ENCODE results near the gene TLE6. TPM values are rescaled to one million over a fixed set of nuclear protein-coding genes. Genes with fewer than 3 reads are reported as not detected.
"Not testable (repeated sequence)": the region's sequence is repeated elsewhere in the genome, so short reads cannot be mapped to it uniquely, and the experiment has no call there.

The TLE6 gene
- total RNA-seq, 2 experiments from 2014 or later: 2.4 to 3.2 TPM

DNA sequence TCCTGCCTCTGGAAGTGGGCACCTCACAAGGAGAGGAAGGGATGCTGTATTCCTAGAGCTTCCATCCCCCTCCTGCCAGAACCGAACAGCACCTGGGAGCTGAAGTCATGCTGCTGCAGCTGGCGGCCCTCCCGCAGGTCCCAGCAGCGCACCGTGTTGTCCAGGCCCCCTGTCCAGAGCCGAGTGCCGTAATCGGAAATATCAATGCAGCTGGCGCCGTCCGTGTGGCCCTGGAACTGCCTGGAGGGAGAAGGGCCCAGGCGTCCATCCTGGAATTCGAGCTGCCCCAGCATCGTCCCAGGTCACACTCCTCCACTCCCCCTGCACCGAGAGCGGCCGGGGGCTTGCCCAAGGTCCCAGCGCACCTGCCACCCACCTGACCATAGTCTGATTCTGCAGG lies 28.0 kb downstream of the TLE6 start:
- Mint-ChIP-seq H3K36me3 (peaks cover 3% of the 10 kb centered on the region), H3K27me3 (no peaks in the 10 kb centered on the region)

DNA sequence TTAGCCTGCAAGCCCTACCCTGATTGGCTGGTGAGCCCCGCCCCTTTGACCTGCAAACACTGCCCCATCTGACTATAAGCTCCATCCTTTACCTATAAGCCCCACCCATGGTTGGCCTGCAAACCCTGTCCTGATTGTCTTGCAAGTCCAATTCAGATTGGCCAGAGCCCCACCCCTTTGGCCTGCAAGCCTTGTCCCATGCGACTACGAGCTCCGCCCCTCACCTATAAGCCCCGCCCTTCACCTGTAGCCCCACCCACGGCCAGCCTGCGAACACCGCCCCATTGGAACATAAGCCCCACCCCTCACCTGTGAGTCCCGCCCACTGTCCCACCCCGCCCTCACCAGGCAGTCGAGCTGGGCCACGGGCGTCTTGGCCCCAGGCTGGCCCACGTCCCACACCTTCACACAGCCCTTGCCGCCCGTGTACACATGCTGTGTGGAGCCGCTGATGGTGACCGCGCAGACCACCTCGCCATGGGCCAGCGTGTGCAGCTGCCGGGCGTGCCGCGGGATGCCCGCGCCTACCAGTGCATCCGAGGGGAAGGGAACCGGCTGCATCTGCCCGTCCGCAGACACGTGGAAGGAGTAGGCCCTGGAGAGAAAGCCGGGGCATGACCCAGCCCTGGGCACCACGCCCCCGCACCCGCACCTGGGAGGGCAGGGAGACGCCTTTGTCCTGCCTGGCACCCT lies 28.9 kb downstream of the TLE6 start:
- Mint-ChIP-seq H3K27me3 (no peaks in the 10 kb centered on the region), H3K9me3 (peaks cover 1% of the 10 kb centered on the region), H3K27ac (no peak overlapping the region), H3K36me3 (peaks cover 3% of the 10 kb centered on the region), H3K4me3 (no peak overlapping the region), H3K4me1 (no peaks in the 10 kb centered on the region)
- peak; percentile 30 for DNase-seq

More for the DNA sequence above, 28.0 kb downstream of the TLE6 start:
- peaks cover 1% of the 10 kb centered on the region for H3K9me3 Mint-ChIP-seq
- no peak overlapping the region for H3K4me3 Mint-ChIP-seq
- no peak overlapping the region for H3K27ac Mint-ChIP-seq
- no peaks in the 10 kb centered on the region for H3K4me1 Mint-ChIP-seq
- DNase-seq: no peak

DNA sequence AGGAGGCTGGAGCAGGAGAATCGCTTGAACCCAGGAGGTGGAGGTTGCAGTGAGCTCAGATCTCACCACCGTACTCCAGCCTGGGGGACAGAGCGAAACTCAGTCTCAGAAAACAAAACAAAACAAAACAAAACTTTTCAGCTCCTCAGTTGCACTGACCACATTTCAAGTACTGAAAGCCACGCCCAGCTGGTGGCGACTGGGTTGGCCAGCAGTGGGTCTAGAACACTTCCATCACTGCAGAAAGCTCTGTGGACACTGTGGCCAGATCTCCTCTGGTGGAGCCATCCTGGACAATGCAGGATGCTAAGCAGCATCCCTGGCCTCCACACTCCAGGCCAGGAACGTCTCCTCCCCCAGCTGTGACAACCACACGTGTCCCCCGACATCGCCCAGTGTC lies 30.6 kb downstream of the TLE6 start:
- H3K36me3 Mint-ChIP-seq: peaks cover 2% of the 10 kb centered on the region
- H3K9me3 Mint-ChIP-seq: peaks cover 1% of the 10 kb centered on the region
- no peak overlapping the region for H3K27ac Mint-ChIP-seq
- DNase-seq: no peak
- no peaks in the 10 kb centered on the region for H3K27me3 Mint-ChIP-seq
- H3K4me3 Mint-ChIP-seq: no peak overlapping the region
- H3K4me1 Mint-ChIP-seq: no peaks in the 10 kb centered on the region

- Mint-ChIP-seq H3K4me1 (no peaks in the 10 kb centered on the region), H3K9me3 (peaks cover 1% of the 10 kb centered on the region), H3K27me3 (no peaks in the 10 kb centered on the region), H3K27ac (no peak overlapping the region), H3K36me3 (peaks cover 2% of the 10 kb centered on the region), H3K4me3 (no peak overlapping the region)
- no peak for DNase-seq
Observed at GRCh38 chr19:3008994-3009393, 31.6 kb downstream of the TLE6 start.

GRCh38 chr19:3010871-3011270 lies 33.5 kb downstream of the TLE6 start:
- no peaks in the 10 kb centered on the region for H3K27me3 Mint-ChIP-seq

DNA sequence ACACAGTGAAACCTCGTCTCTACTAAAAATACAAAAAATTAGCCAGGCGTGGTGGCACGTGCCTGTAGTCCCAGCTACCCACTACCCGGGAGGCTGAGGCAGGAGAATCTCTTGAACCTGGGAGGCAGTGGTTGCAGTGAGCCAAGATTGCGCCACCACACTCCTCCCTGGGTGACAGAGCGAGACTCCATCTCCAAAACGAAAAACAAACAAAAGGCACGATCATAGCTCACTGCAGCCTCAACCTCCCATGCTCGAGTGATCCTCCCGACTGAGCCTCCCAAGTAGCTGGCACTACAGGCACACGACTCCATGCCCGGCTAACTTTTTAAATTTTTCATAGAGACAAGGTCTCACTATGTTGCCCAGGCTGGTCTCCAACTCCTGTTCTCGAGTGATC lies 34.7 kb downstream of the TLE6 start:
- H3K27ac Mint-ChIP-seq, H3K9me3 Mint-ChIP-seq: not testable (repeated sequence)

More at GRCh38 chr19:3010871-3011270, 33.5 kb downstream of the TLE6 start:
- no peaks in the 10 kb centered on the region for H3K4me1 Mint-ChIP-seq
- peaks cover 2% of the 10 kb centered on the region for H3K36me3 Mint-ChIP-seq
- H3K4me3 Mint-ChIP-seq: no peak overlapping the region
- no peak overlapping the region for H3K27ac Mint-ChIP-seq
- peaks cover 1% of the 10 kb centered on the region for H3K9me3 Mint-ChIP-seq
- DNase-seq: no peak

DNA sequence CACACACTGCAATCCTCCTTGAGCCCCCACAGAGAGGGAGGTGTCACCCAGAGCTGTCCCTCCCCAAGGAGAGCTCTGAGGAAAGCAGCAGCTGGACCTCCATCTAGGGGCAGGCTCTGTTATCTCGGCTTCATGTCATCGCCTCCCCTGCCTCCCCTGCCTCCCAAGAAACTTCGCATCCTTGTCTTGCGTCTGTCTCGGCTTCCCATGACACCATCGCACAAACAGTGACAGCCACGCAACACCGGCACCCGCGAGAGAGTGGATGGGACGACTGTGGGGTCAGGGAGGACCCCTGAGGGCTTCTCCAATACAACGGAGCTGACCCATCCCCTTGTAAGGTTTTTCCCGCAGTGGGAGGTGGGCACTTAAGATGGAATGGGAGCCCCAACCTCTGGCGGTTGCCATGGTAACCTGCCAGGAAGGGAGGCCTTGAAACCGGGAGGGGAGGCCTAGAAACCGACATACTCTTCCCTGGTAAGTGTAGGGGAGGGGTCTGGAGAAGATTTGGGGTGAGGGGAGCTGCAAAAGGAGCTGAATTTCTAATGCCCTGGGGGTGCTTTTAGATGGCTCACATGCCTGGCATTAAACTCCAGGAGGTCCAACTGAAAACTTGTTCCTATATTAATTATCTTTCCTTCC lies 35.4 kb downstream of the TLE6 start:
- no peak for DNase-seq
- H3K27me3 Mint-ChIP-seq: no peaks in the 10 kb centered on the region
- H3K27ac Mint-ChIP-seq: no peak overlapping the region
- H3K4me1 Mint-ChIP-seq: no peaks in the 10 kb centered on the region
- H3K4me3 Mint-ChIP-seq: no peak overlapping the region
- no peaks in the 10 kb centered on the region for H3K9me3 Mint-ChIP-seq
- no peaks in the 10 kb centered on the region for H3K36me3 Mint-ChIP-seq

More for the DNA sequence above, 34.7 kb downstream of the TLE6 start:
- not testable (repeated sequence) for H3K27me3 Mint-ChIP-seq, DNase-seq, H3K4me3 Mint-ChIP-seq, H3K4me1 Mint-ChIP-seq, H3K36me3 Mint-ChIP-seq

GRCh38 chr19:3013263-3013725 lies 35.9 kb downstream of the TLE6 start:
- H3K27ac Mint-ChIP-seq: no peak overlapping the region
- no peaks in the 10 kb centered on the region for H3K36me3 Mint-ChIP-seq
- no peaks in the 10 kb centered on the region for H3K27me3 Mint-ChIP-seq
- H3K9me3 Mint-ChIP-seq: no peaks in the 10 kb centered on the region
- no peaks in the 10 kb centered on the region for H3K4me1 Mint-ChIP-seq
- H3K4me3 Mint-ChIP-seq: no peak overlapping the region
- DNase-seq: no peak

DNA sequence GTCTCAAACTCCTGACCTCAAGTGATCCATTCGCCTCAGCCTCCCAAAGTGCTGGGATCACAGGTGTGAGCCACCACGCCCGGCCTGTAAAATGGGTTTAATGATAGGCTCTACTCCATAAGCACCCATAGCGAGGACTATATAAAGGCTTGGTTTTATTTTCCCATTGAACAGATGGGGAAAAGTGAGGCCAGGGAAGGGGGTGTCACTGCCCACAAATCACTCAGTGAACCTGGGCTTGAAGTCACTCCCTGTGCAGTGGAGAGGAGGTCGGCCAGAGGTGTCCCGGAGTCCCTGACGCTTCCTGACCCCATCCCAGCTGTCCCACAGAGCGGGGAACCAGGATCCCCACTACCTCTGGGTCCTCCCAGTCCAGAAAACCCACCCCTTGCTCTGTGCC lies 36.8 kb downstream of the TLE6 start:
- no peaks in the 10 kb centered on the region for H3K9me3 Mint-ChIP-seq
- no peaks in the 10 kb centered on the region for H3K36me3 Mint-ChIP-seq
- no peak overlapping the region for H3K4me3 Mint-ChIP-seq
- H3K4me1 Mint-ChIP-seq: no peaks in the 10 kb centered on the region
- H3K27me3 Mint-ChIP-seq: no peaks in the 10 kb centered on the region
- DNase-seq: no peak
- H3K27ac Mint-ChIP-seq: no peak overlapping the region

- Mint-ChIP-seq H3K4me3 (no peak overlapping the region), H3K36me3 (no peaks in the 10 kb centered on the region), H3K9me3 (no peaks in the 10 kb centered on the region), H3K4me1 (no peaks in the 10 kb centered on the region), H3K27me3 (no peaks in the 10 kb centered on the region), H3K27ac (no peak overlapping the region)
- DNase-seq: no peak
Observed at GRCh38 chr19:3015126-3016057, 38.0 kb downstream of the TLE6 start.

DNA sequence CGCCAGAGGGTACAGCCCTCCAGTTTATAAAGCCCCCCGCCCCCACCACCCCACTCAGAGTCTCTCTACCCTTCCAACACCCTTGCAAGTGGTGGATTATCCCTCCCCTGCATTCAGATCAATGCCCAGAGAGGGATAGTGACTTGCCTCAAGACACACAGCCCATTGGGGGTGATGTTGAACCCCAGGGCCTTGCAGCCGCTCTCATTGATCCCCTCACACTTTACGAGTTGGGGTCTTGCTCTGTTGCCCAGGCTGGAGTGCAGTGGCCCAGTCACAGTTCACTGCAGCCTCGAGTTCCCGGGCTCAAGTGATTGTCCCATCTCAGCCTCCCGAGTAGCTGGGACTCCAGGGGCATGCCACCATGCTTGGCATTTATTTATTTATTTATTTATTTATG lies 40.6 kb downstream of the TLE6 start:
- no peaks in the 10 kb centered on the region for H3K27me3 Mint-ChIP-seq
- H3K27ac Mint-ChIP-seq: no peak overlapping the region
- no peaks in the 10 kb centered on the region for H3K36me3 Mint-ChIP-seq

GRCh38 chr19:3019211-3019854 lies 42.0 kb downstream of the TLE6 start:
- no peaks in the 10 kb centered on the region for H3K27me3 Mint-ChIP-seq
- DNase-seq: no peak
- H3K4me3 Mint-ChIP-seq: no peak overlapping the region
- no peaks in the 10 kb centered on the region for H3K9me3 Mint-ChIP-seq
- peaks cover 4% of the 10 kb centered on the region for H3K4me1 Mint-ChIP-seq
- H3K36me3 Mint-ChIP-seq: no peaks in the 10 kb centered on the region
- no peak overlapping the region for H3K27ac Mint-ChIP-seq

More for the DNA sequence above, 40.6 kb downstream of the TLE6 start:
- H3K4me3 Mint-ChIP-seq: no peak overlapping the region
- no peaks in the 10 kb centered on the region for H3K4me1 Mint-ChIP-seq
- DNase-seq: no peak
- H3K9me3 Mint-ChIP-seq: no peaks in the 10 kb centered on the region

GRCh38 chr19:3020321-3020960 lies 43.1 kb downstream of the TLE6 start:
- Mint-ChIP-seq H3K36me3 (no peaks in the 10 kb centered on the region), H3K27ac (no peak overlapping the region), H3K27me3 (no peaks in the 10 kb centered on the region), H3K4me3 (no peak overlapping the region), H3K4me1 (peaks cover 14% of the 10 kb centered on the region), H3K9me3 (no peaks in the 10 kb centered on the region)
- DNase-seq: no peak

DNA sequence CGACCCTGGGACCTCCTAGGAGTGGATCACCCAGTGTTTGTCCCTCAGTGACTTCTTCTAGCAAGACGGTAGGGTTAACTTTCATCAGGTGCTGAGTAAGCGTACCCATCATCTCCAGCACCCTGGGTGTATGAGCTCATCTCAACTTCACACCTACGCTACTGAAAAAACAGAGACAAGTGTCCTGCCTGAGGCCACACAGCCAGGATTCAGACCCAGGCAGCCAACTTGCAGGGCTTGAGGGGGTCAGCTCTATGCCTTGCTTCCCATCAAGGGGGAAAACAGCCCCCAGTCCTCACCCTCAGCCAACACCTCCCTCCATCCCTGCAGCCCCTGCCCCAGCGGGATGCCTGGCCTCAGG lies 47.1 kb downstream of the TLE6 start:
- H3K27ac Mint-ChIP-seq: no peak overlapping the region
- H3K4me3 Mint-ChIP-seq: peak overlapping the region; percentile 22
- peaks cover 22% of the 10 kb centered on the region for H3K4me1 Mint-ChIP-seq
- no peak for DNase-seq
- H3K36me3 Mint-ChIP-seq: no peaks in the 10 kb centered on the region
- no peaks in the 10 kb centered on the region for H3K9me3 Mint-ChIP-seq
- peaks cover 6% of the 10 kb centered on the region for H3K27me3 Mint-ChIP-seq

Data from activated naive CD8-positive, alpha-beta T cell treated with anti-CD3 and anti-CD28 coated beads for 36 hours (primary cell).